ENCODE results near the gene CPNE8.

CPNE8 gene

GRCh38 chr12:38610808-38611350 is 294.5 kb downstream of the CPNE8 start:
- DNase-seq: no peak

- no peak for DNase-seq
These were observed 298.1 kb downstream of the CPNE8 start for GRCh38 chr12:38607295-38607694.

Data from activated CD4-positive, CD25-positive, alpha-beta regulatory T cell treated with anti-CD3 and anti-CD28 coated beads, Interleukin-2, amount 50 U/mL, for 72 hours (primary cell).